A549 (cell line): ENCODE data around the gene SERPINE3. TPM values are rescaled to one million over a fixed set of nuclear protein-coding genes. Genes with fewer than 3 reads are reported as not detected.

Experiments used
- ATAC-seq, 2 experiments: fragments of 200-7000 bp in 1 of 2; fragments of >200 bp in 1 of 2; cut with Nextera tagmentation in 1 of 2; cut with Tn5 transposase in 1 of 2; 3 replicates each; pipeline versions ENCODE4 v1.8.0 to v1.9.1; 2018 to 2020; ENCODE audit warnings: mild to moderate bottlenecking in 1 of 2, moderate library complexity in 1 of 2
- CTCF ChIA-PET: fragments of 300-600 bp; sonication (Branson Sonifier 250); formaldehyde crosslinking; extraction: SDS; loops from one replicate; lab custom pipeline; 2021; ENCODE audit warnings: antibody characterized with exemption, inconsistent platforms; lab: Yijun Ruan, JAX
- POLR2A ChIA-PET: fragments of 350-600 bp; formaldehyde crosslinking; extraction: SDS; loops from one replicate; lab custom pipeline; 2021; ENCODE audit warnings: antibody characterized with exemption, inconsistent platforms; lab: Yijun Ruan, JAX
- DNase-seq, 2 experiments: peaks; one replicate each; pipeline versions ENCODE4 v3.0.0 to v3.0.0-alpha.2; 2011 to 2016; ENCODE audit warnings: low read depth in 1 of 2, low spot score in 1 of 2
- FAIRE-seq: peaks from 2 replicates; lab custom pipeline; 2011; peaks lifted over from hg19 to GRCh38; lab: Jason Lieb, UNC
- H3K27ac ChIP-seq, 2 experiments: fragments of >200 bp; sonication (Bioruptor Twin); formaldehyde crosslinking; 3 replicates each; pipeline ENCODE4 v1.5.1; 2016 to 2017
- H3K4me1 ChIP-seq: fragments of >200 bp; sonication (Bioruptor Twin); formaldehyde crosslinking; 3 replicates; pipeline ENCODE4 v1.6.1; 2016
- H3K4me2 ChIP-seq: fragments of >200 bp; sonication (Bioruptor Twin); formaldehyde crosslinking; 3 replicates; pipeline ENCODE4 v1.6.1; 2016
- H3K4me3 ChIP-seq: fragments of >200 bp; sonication (Bioruptor Twin); formaldehyde crosslinking; 3 replicates; pipeline ENCODE4 v1.5.1; 2016
- H3K9me3 ChIP-seq: fragments of >200 bp; sonication (Bioruptor Twin); formaldehyde crosslinking; 3 replicates; pipeline ENCODE4 v1.6.1; 2016
- ATOH8 ChIP-seq: fragments of 250-450 bp; sonication (Bioruptor Pico); IDR thresholded peaks from 2 replicates; pipeline ENCODE4 v1.5.0; 2020; ENCODE audit warnings: low read depth, mild to moderate bottlenecking, moderate library complexity
- BHLHE40 ChIP-seq: IDR thresholded peaks from 2 replicates; pipeline ENCODE4 v1.6.1; 2012; ENCODE audit warnings: low read depth, low read length, inconsistent platforms
- CHD2 ChIP-seq: fragments of 150-350 bp; IDR thresholded peaks from 2 replicates; pipeline ENCODE4 v1.6.1; 2014; ENCODE audit warnings: low read length; ENCODE audit not compliant: partially characterized antibody
- CHD4 ChIP-seq: fragments of 200-600 bp; sonication (generic); IDR thresholded peaks from 2 replicates; pipeline ENCODE4 v1.6.1; 2016; ENCODE audit warnings: antibody characterized with exemption, mild to moderate bottlenecking, borderline replicate concordance
- CTCF ChIP-seq: fragments of >200 bp; sonication (Bioruptor Twin); formaldehyde crosslinking; IDR thresholded peaks from 3 replicates; pipeline ENCODE4 v1.5.1; 2016
- EHF ChIP-seq: fragments of 250-450 bp; sonication (Bioruptor Pico); IDR thresholded peaks from 2 replicates; pipeline ENCODE4 v1.5.0; 2020; ENCODE audit warnings: mild to moderate bottlenecking
- EP300 ChIP-seq, 2 experiments: fragments of >200 bp; sonication (Bioruptor Twin); formaldehyde crosslinking; IDR thresholded peaks; 2 replicates in 1 of 2; 3 replicates in 1 of 2; pipeline ENCODE4 v1.6.1; 2016 to 2017
- FOSB ChIP-seq: fragments of 250-450 bp; sonication (Bioruptor Pico); IDR thresholded peaks from 2 replicates; pipeline ENCODE4 v1.5.0; 2020; ENCODE audit warnings: mild to moderate bottlenecking, moderate library complexity
- FOXS1 ChIP-seq: fragments of 250-450 bp; sonication (Bioruptor Pico); IDR thresholded peaks from 2 replicates; pipeline ENCODE4 v1.5.0; 2020; ENCODE audit warnings: mild to moderate bottlenecking, moderate library complexity
- HDAC2 ChIP-seq: fragments of 200-600 bp; sonication (generic); IDR thresholded peaks from 2 replicates; pipeline ENCODE4 v1.6.1; 2016
- HES2 ChIP-seq: fragments of >200 bp; sonication (Bioruptor Twin); formaldehyde crosslinking; IDR thresholded peaks from 2 replicates; pipeline ENCODE4 v1.6.1; 2016
- HOXB5 ChIP-seq: fragments of 250-450 bp; sonication (Bioruptor Pico); IDR thresholded peaks from 2 replicates; pipeline ENCODE4 v1.5.0; 2020; ENCODE audit warnings: mild to moderate bottlenecking, moderate library complexity
- KDM1A ChIP-seq: fragments of 200-600 bp; sonication (generic); IDR thresholded peaks from 2 replicates; pipeline ENCODE4 v1.6.1; 2016; ENCODE audit warnings: low read depth, mild to moderate bottlenecking
- MAFK ChIP-seq: fragments of 450-650 bp; IDR thresholded peaks from 2 replicates; pipeline ENCODE4 v1.6.1; 2014; ENCODE audit not compliant: partially characterized antibody
- MAX ChIP-seq: IDR thresholded peaks from 2 replicates; pipeline ENCODE4 v1.6.1; 2012
- PHF8 ChIP-seq: fragments of 200-600 bp; sonication (generic); IDR thresholded peaks from 2 replicates; pipeline ENCODE4 v1.6.1; 2016; ENCODE audit warnings: low read depth, mild to moderate bottlenecking, antibody characterized with exemption, moderate library complexity, borderline replicate concordance
- RAD21 ChIP-seq, 2 experiments: fragments of >200 bp in 1 of 2; sonication (Bioruptor Twin) in 1 of 2; formaldehyde crosslinking in 1 of 2; IDR thresholded peaks in 1 of 2; conservative IDR thresholded peaks in 1 of 2; 2 replicates in 1 of 2; 3 replicates in 1 of 2; pipeline ENCODE4 v1.6.1; 2012 to 2018; ENCODE audit warnings: inconsistent platforms in 1 of 2
- RARB ChIP-seq: fragments of 250-450 bp; sonication (Bioruptor Pico); IDR thresholded peaks from 2 replicates; pipeline ENCODE4 v1.8.0; 2021; ENCODE audit warnings: mild to moderate bottlenecking, moderate library complexity
- REST ChIP-seq: fragments of 200-600 bp; sonication (generic); IDR thresholded peaks from 2 replicates; pipeline ENCODE4 v1.6.1; 2016; ENCODE audit warnings: antibody characterized with exemption, mild to moderate bottlenecking, moderate library complexity
- SREBF2 ChIP-seq: fragments of 450-650 bp; IDR thresholded peaks from 2 replicates; pipeline ENCODE4 v1.6.1; 2014; ENCODE audit warnings: mild to moderate bottlenecking, moderate library complexity
- ZNF302 ChIP-seq: fragments of 250-450 bp; sonication (Bioruptor Pico); IDR thresholded peaks from 2 replicates; pipeline ENCODE4 v1.9.0; 2021; ENCODE audit warnings: inconsistent platforms, mild to moderate bottlenecking, moderate library complexity
- ZSCAN20 ChIP-seq: fragments of 250-450 bp; sonication (Bioruptor Pico); IDR thresholded peaks from 2 replicates; pipeline ENCODE4 v1.8.0; 2022; ENCODE audit warnings: mild to moderate bottlenecking, moderate library complexity
- WGBS: methylation state at CpG from one replicate; pipeline ENCODE4 v1.1.6; 2017; ENCODE audit errors: missing lambda C conversion rate; 5-methylcytosine and 5-hydroxymethylcytosine counted together
- polyA plus RNA-seq, 4 experiments: library from polyadenylated mRNA; depleted of rRNA in 3 of 4; stranded (reverse); fragments of >200 nt; fragmentation: RNase III in 1 of 4; extraction: RNeasy Plus Mini Kit Qiagen cat#74134 plus additional on column Dnase treatment in 1 of 4; gene quantifications; 2 replicates in 3 of 4; 3 replicates in 1 of 4; pipeline ENCODE4 v1.2.3, GENCODE V29; 2011 to 2017

SERPINE3 gene
- polyA plus RNA-seq, 2 of the 4 experiments (the other 2 are of a cell fraction) = 0.09 TPM; not detected in 1

GRCh38 chr13:51397262-51397941 lies 57.9 kb downstream of the SERPINE3 start (continued):
- no peak for TF ChIP-seq REST
- no peak for TF ChIP-seq FOSB (CRISPR knock-in tag)
- TF ChIP-seq CHD4 = no peak

GRCh38 chr13:51405176-51405575 lies 65.7 kb downstream of the SERPINE3 start:
- H3K27ac ChIP-seq = no peak overlapping the region
- TF ChIP-seq RARB (CRISPR knock-in tag) (no peak), MAX (no peak), MAFK (no peak), ATOH8 (CRISPR knock-in tag) (no peak), BHLHE40 (no peak), ZNF302 (CRISPR knock-in tag) (no peak), PHF8 (no peak), SREBF2 (no peak), KDM1A (no peak), EHF (CRISPR knock-in tag) (no peak), RAD21 (conservative IDR thresholded peaks at IDR 0.05 in 1 of 2, IDR thresholded peaks at IDR 0.05 in 1 of 2) (no peak), CTCF (no peak)
- TF ChIP-seq, all 56 proteins: peak for 0
- FAIRE-seq = no peak
- Histone ChIP-seq H3K4me3 (no peak overlapping the region), H3K9me3 (no peaks in the 10 kb centered on the region), H3K4me1 (no peaks in the 10 kb centered on the region), H3K4me2 (no peak overlapping the region)
- no peak for DNase-seq
- ChIA-PET POLR2A (no interaction called here), CTCF (no interaction called here)
- ATAC-seq = no peak
- 85% methylated on average over 2 of the region's 2 CpGs for WGBS

- H3K4me3 ChIP-seq = no peak overlapping the region
- no peak for TF ChIP-seq HES2
- no peak for TF ChIP-seq MAX
- TF ChIP-seq EP300 (IDR thresholded peaks at IDR 0.05) = no peak
- TF ChIP-seq ZSCAN20 (CRISPR knock-in tag) = no peak
- no peak for TF ChIP-seq HDAC2
- TF ChIP-seq HOXB5 (CRISPR knock-in tag) = no peak
- TF ChIP-seq FOXS1 (CRISPR knock-in tag) = no peak
- no peak for TF ChIP-seq KDM1A
- no peak for TF ChIP-seq RAD21 (conservative IDR thresholded peaks at IDR 0.05 in 1 of 2, IDR thresholded peaks at IDR 0.05 in 1 of 2)
- no peak for TF ChIP-seq CHD4
- no peak for TF ChIP-seq MAFK
- no peak for TF ChIP-seq CHD2
- TF ChIP-seq, all 56 proteins: peak for 0
- CTCF ChIA-PET = no interaction called here
- ATAC-seq (no peak), DNase-seq (no peak), FAIRE-seq (no peak)
- POLR2A ChIA-PET = no interaction called here
- H3K4me2 ChIP-seq = no peak overlapping the region
- no peaks in the 10 kb centered on the region for H3K9me3 ChIP-seq
- no peak overlapping the region for H3K27ac ChIP-seq
- 93% methylated on average over 3 of the region's 3 CpGs for WGBS
- H3K4me1 ChIP-seq = no peaks in the 10 kb centered on the region
These were observed 72.9 kb downstream of the SERPINE3 start for GRCh38 chr13:51412431-51412830.
